Measurements from ENCODE around the gene KRT5.

GRCh38 chr12:52531566-52532300 is 11.5 kb upstream of the KRT5 start:
- TF ChIP-seq POLR2A (IDR thresholded peaks at IDR 0.05; ENCODE audit: low read depth, low read length) (no peak), TAF1 (IDR thresholded peaks at IDR 0.05; ENCODE audit: borderline replicate concordance, low read depth, low read length) (no peak)

Measured in GM12892 (cell line).